Hematopoietic multipotent progenitor cell treated with erythropoietin and hydrocortisone succinate and interleukin-3 and kit ligand, for 8 days (in vitro differentiated cells): ENCODE results near the gene ETV4.
"Not testable (repeated sequence)": the region's sequence is repeated elsewhere in the genome, so short reads cannot be mapped to it uniquely, and the experiment has no call there.

Experiments
- DNase-seq: peaks from one replicate; pipeline ENCODE4 v3.0.0-alpha.2; 2015

ETV4 gene

GRCh38 chr17:43543300-43543699, 2.8 kb downstream of the ETV4 start:
- DNase-seq = no peak

GRCh38 chr17:43542859-43543258, 3.3 kb downstream of the ETV4 start:
- DNase-seq = no peak

GRCh38 chr17:43540821-43541674, 5.1 kb downstream of the ETV4 start:
- no peak for DNase-seq

- no peak for DNase-seq
Measured at GRCh38 chr17:43536236-43536992, 9.7 kb downstream of the ETV4 start.

- DNase-seq = no peak
Measured at GRCh38 chr17:43534909-43535308, 11.2 kb downstream of the ETV4 start.

- no peak for DNase-seq
Measured at GRCh38 chr17:43533699-43534098, 12.4 kb downstream of the ETV4 start.

- no peak for DNase-seq
Measured at GRCh38 chr17:43532581-43532980, 13.6 kb downstream of the ETV4 start.

GRCh38 chr17:43531955-43532354, 14.2 kb downstream of the ETV4 start:
- no peak for DNase-seq

GRCh38 chr17:43531082-43531378, 15.1 kb downstream of the ETV4 start:
- DNase-seq = no peak

GRCh38 chr17:43530288-43531081, 15.7 kb downstream of the ETV4 start:
- DNase-seq = no peak

- DNase-seq = no peak
Measured at GRCh38 chr17:43529947-43530287, 16.2 kb downstream of the ETV4 start.

- DNase-seq = no peak
Measured at GRCh38 chr17:43528988-43529814, 16.9 kb downstream of the ETV4 start.

- DNase-seq = no peak
Measured at GRCh38 chr17:43528319-43528987, 17.7 kb downstream of the ETV4 start.

GRCh38 chr17:43526886-43527648, 19.1 kb downstream of the ETV4 start:
- DNase-seq = no peak

GRCh38 chr17:43524945-43525575, 21.1 kb downstream of the ETV4 start:
- no peak for DNase-seq

GRCh38 chr17:43521389-43521788, 24.8 kb downstream of the ETV4 start:
- DNase-seq = no peak

- DNase-seq = no peak
Measured at GRCh38 chr17:43517615-43518386, 28.3 kb downstream of the ETV4 start.

- no peak for DNase-seq
Measured at GRCh38 chr17:43517161-43517560, 29.0 kb downstream of the ETV4 start.

GRCh38 chr17:43515656-43516055, 30.5 kb downstream of the ETV4 start:
- no peak for DNase-seq

- not testable (repeated sequence) for DNase-seq
Measured at GRCh38 chr17:43511199-43511598, 34.9 kb downstream of the ETV4 start.
